PC-3 (cell line): ENCODE measurements around the gene MAG.

Experiments used
- EZH2 ChIP-seq: fragments of 300-600 bp; sonication (generic); IDR thresholded peaks from one replicate; pipeline ENCODE4 v1.6.1; 2017; ENCODE audit warnings: antibody characterized with exemption, mild to moderate bottlenecking, low read length; ENCODE audit not compliant: unreplicated experiment
- TF ChIP-seq, protein P1 (sequence below): fragments of 300-600 bp; sonication (generic); conservative IDR thresholded peaks from 2 replicates; pipeline ENCODE4 v1.5.1; 2017; ENCODE audit warnings: antibody characterized with exemption, low read depth, mild to moderate bottlenecking, low read length

- TF ChIP-seq, protein P1, sequence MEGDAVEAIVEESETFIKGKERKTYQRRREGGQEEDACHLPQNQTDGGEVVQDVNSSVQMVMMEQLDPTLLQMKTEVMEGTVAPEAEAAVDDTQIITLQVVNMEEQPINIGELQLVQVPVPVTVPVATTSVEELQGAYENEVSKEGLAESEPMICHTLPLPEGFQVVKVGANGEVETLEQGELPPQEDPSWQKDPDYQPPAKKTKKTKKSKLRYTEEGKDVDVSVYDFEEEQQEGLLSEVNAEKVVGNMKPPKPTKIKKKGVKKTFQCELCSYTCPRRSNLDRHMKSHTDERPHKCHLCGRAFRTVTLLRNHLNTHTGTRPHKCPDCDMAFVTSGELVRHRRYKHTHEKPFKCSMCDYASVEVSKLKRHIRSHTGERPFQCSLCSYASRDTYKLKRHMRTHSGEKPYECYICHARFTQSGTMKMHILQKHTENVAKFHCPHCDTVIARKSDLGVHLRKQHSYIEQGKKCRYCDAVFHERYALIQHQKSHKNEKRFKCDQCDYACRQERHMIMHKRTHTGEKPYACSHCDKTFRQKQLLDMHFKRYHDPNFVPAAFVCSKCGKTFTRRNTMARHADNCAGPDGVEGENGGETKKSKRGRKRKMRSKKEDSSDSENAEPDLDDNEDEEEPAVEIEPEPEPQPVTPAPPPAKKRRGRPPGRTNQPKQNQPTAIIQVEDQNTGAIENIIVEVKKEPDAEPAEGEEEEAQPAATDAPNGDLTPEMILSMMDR, result no peak
- TF ChIP-seq EZH2, result no peak
These were observed 18.4 kb downstream of the MAG start for GRCh38 chr19:35310331-35310730.
